HG03097 (cell line): ENCODE results near the gene SPSB1.

Source experiments
- ATAC-seq: cut with Tn5 transposase; IDR thresholded peaks from one replicate; pipeline ENCODE4 v1.9.1; 2021; ENCODE audit not compliant: unreplicated experiment, low FRiP score

The SPSB1 gene

GRCh38 chr1:9258629-9259028, 34.1 kb upstream of the SPSB1 start:
- no peak for ATAC-seq

GRCh38 chr1:9260059-9260766, 32.5 kb upstream of the SPSB1 start:
- no peak for ATAC-seq

GRCh38 chr1:9261496-9261895, 31.2 kb upstream of the SPSB1 start:
- ATAC-seq: no peak

- no peak for ATAC-seq
Observed at GRCh38 chr1:9262096-9262986, 30.4 kb upstream of the SPSB1 start.

- no peak for ATAC-seq
Observed at GRCh38 chr1:9263276-9263855, 29.3 kb upstream of the SPSB1 start.

GRCh38 chr1:9263984-9264872, 28.5 kb upstream of the SPSB1 start:
- no peak for ATAC-seq

- no peak for ATAC-seq
Observed at GRCh38 chr1:9265037-9265436, 27.7 kb upstream of the SPSB1 start.

GRCh38 chr1:9265968-9266367, 26.7 kb upstream of the SPSB1 start:
- ATAC-seq: no peak

GRCh38 chr1:9267352-9267686, 25.4 kb upstream of the SPSB1 start:
- no peak for ATAC-seq

GRCh38 chr1:9267827-9268581, 24.7 kb upstream of the SPSB1 start:
- ATAC-seq: no peak

- ATAC-seq: no peak
Observed at GRCh38 chr1:9269078-9269501, 23.6 kb upstream of the SPSB1 start.

- ATAC-seq: no peak
Observed at GRCh38 chr1:9269721-9270120, 23.0 kb upstream of the SPSB1 start.

GRCh38 chr1:9270290-9270883, 22.3 kb upstream of the SPSB1 start:
- ATAC-seq: no peak

GRCh38 chr1:9271283-9271682, 21.4 kb upstream of the SPSB1 start:
- no peak for ATAC-seq

- ATAC-seq: no peak
Observed at GRCh38 chr1:9271861-9272595, 20.7 kb upstream of the SPSB1 start.

- ATAC-seq: no peak
Observed at GRCh38 chr1:9273177-9273576, 19.5 kb upstream of the SPSB1 start.

- ATAC-seq: no peak
Observed at GRCh38 chr1:9275161-9275560, 17.5 kb upstream of the SPSB1 start.

- no peak for ATAC-seq
Observed at GRCh38 chr1:9275567-9276034, 17.1 kb upstream of the SPSB1 start.

GRCh38 chr1:9278116-9278515, 14.6 kb upstream of the SPSB1 start:
- ATAC-seq: no peak
